Measurements from ENCODE around the gene NASP. TPM values are rescaled to one million over a fixed set of nuclear protein-coding genes. Genes with fewer than 3 reads are reported as not detected.

NASP gene
- total RNA-seq, 1 experiment from 2014 or later = 535 TPM

- TF ChIP-seq ZNF317 (CRISPR knock-in tag; IDR thresholded peaks at IDR 0.05; ENCODE audit: borderline replicate concordance, low read depth) (no peak), ATF6 (CRISPR knock-in tag; IDR thresholded peaks at IDR 0.05) (no peak), CBFB (CRISPR knock-in tag; IDR thresholded peaks at IDR 0.05; ENCODE audit: low read depth) (no peak), PRDM15 (CRISPR knock-in tag; IDR thresholded peaks at IDR 0.05) (no peak), ZNF263 (CRISPR knock-in tag; IDR thresholded peaks at IDR 0.05; ENCODE audit: low read depth) (no peak), KAT7 (CRISPR knock-in tag; IDR thresholded peaks at IDR 0.05; ENCODE audit: borderline replicate concordance) (no peak)
Measured at GRCh38 chr1:45647248-45648021, 63.6 kb downstream of the NASP start (continued).

GRCh38 chr1:45654540-45655280 lies 70.9 kb downstream of the NASP start:
- TF ChIP-seq JUN (CRISPR knock-in tag; IDR thresholded peaks at IDR 0.05) = no peak
- no peak for TF ChIP-seq CDX4 (CRISPR knock-in tag; IDR thresholded peaks at IDR 0.05; ENCODE audit: borderline replicate concordance)
- H3K27me3 Mint-ChIP-seq (ENCODE audit: low read depth) = no peaks in the 10 kb centered on the region
- H3K27ac Mint-ChIP-seq = no peak overlapping the region; the same call in 1 of the 2 replicates
- ChIA-PET POLR2A (no interaction called here), CTCF (no interaction called here)
- H3K36me3 Mint-ChIP-seq = peaks cover 83% of the 10 kb centered on the region
- H3K4me3 Mint-ChIP-seq = no peak overlapping the region
- ATAC-seq (no peak), DNase-seq (ENCODE audit: low spot score) (no peak)
- H3K9me3 Mint-ChIP-seq = no peaks in the 10 kb centered on the region
- H3K4me1 Mint-ChIP-seq = peaks cover 8% of the 10 kb centered on the region; the same call in 1 of the 2 replicates

- no peak overlapping the region for H3K4me3 Mint-ChIP-seq
- POLR2A ChIA-PET = no interaction called here
- no peaks in the 10 kb centered on the region for H3K27me3 Mint-ChIP-seq (ENCODE audit: low read depth)
- H3K9me3 Mint-ChIP-seq = no peaks in the 10 kb centered on the region
- DNase-seq (ENCODE audit: low spot score) (no peak), ATAC-seq (no peak)
- peaks cover 8% of the 10 kb centered on the region; the same call in 1 of the 2 replicates for H3K4me1 Mint-ChIP-seq
- no peak overlapping the region for H3K27ac Mint-ChIP-seq
- peaks cover 80% of the 10 kb centered on the region for H3K36me3 Mint-ChIP-seq
- CTCF ChIA-PET = no interaction called here
- TF ChIP-seq PRRX2 (CRISPR knock-in tag; IDR thresholded peaks at IDR 0.05) = no peak
- no peak for TF ChIP-seq ESRRA (CRISPR knock-in tag; IDR thresholded peaks at IDR 0.05; ENCODE audit: borderline replicate concordance)
- no peak for TF ChIP-seq ZNF425 (CRISPR knock-in tag; conservative IDR thresholded peaks at IDR 0.05)
- no peak for TF ChIP-seq JAZF1 (CRISPR knock-in tag; IDR thresholded peaks at IDR 0.05)
- no peak for TF ChIP-seq ZSCAN18 (CRISPR knock-in tag; IDR thresholded peaks at IDR 0.05)
- TF ChIP-seq ELF4 (CRISPR knock-in tag; IDR thresholded peaks at IDR 0.05; ENCODE audit: low read depth) = no peak
- TF ChIP-seq GABPB1 (CRISPR knock-in tag; IDR thresholded peaks at IDR 0.05) = no peak
- no peak for TF ChIP-seq SMAD4 (CRISPR knock-in tag; IDR thresholded peaks at IDR 0.05)
- no peak for TF ChIP-seq FOXP1 (CRISPR knock-in tag; IDR thresholded peaks at IDR 0.05; ENCODE audit: borderline replicate concordance)
Measured at GRCh38 chr1:45656573-45657226, 72.9 kb downstream of the NASP start.

Measured in WTC11 (cell line).